ENCODE data around the gene TMC8.
A peak's percentile ranks its signal among the peaks of the same experiment; 100 is the strongest.

GRCh38 chr17:78168903-78169793 lies 38.6 kb downstream of the TMC8 start:
- TF ChIP-seq CEBPB (IDR thresholded peaks at IDR 0.05) (no peak), YY1 (IDR thresholded peaks at IDR 0.05; ENCODE audit: low read depth) (0 out of 2 replicates have a peak, but pooled peaks have one; percentile 31), EP300 (IDR thresholded peaks at IDR 0.05; ENCODE audit: borderline replicate concordance) (no peak), FOXM1 (IDR thresholded peaks at IDR 0.05; ENCODE audit: borderline replicate concordance, low read depth) (no peak), RAD21 (IDR thresholded peaks at IDR 0.05; ENCODE audit: low read depth) (no peak), TAF1 (IDR thresholded peaks at IDR 0.05; ENCODE audit: low read depth) (no peak), TEAD4 (IDR thresholded peaks at IDR 0.05) (no peak), NFIC (IDR thresholded peaks at IDR 0.05) (no peak), USF1 (IDR thresholded peaks at IDR 0.05) (peak; percentile 43), TCF12 (IDR thresholded peaks at IDR 0.05; ENCODE audit: low read depth) (0 out of 2 replicates have a peak, but pooled peaks have one; percentile 2), CREB1 (IDR thresholded peaks at IDR 0.05; ENCODE audit: low read depth) (no peak), EGR1 (IDR thresholded peaks at IDR 0.05) (no peak)

All from Ishikawa (cell line).